HG03439 (cell line): ENCODE measurements around the gene PPP1R1A.

Source experiments
- ATAC-seq: cut with Tn5 transposase; IDR thresholded peaks from one replicate; pipeline ENCODE4 v1.9.1; 2021; ENCODE audit warnings: mild to moderate bottlenecking, moderate library complexity; ENCODE audit not compliant: unreplicated experiment

PPP1R1A gene

DNA sequence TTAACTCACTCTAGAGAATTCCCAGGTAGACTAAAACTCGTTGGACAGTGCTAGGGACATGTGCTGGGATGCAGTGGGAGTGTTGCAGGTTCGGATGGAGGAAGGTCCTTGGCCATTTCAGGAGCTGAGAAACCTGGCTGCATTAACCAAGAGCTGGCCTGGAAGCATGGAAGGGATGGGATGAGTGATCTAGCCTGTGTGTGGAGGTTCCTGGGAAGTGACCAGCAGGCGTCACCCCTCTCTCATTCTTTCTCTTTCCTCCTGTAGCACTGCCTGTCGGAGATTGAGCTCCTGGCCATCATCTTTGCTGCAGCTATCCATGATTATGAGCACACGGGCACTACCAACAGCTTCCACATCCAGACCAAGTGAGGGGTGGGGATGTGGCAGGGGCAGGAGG is 15.6 kb downstream of the PPP1R1A start:
- ATAC-seq, result no peak

GRCh38 chr12:54571193-54572188 is 17.0 kb downstream of the PPP1R1A start:
- ATAC-seq, result no peak

DNA sequence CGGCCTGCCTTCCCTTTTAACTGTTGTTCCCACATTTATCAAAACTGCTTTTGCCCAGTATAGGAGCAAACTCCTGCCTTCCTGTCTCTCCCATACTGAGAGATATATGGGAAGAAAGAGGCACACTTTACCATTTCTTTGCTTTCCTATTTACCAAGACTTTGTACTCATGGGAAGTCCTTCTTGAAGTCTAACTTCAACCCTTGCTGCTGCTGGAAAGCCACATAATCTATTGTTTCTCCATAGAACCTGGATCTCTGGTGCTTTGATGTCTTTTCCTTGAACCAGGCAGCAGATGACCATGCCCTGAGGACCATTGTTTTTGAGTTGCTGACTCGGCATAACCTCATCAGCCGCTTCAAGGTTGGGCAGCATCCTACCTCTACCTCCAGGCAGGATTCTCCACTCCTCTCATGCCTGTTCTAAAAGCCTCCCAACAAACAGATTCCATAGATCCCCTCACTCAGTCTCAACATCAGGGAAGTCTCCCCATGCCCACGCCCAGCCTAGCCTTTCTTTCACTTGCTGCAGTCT is 18.4 kb downstream of the PPP1R1A start:
- no peak for ATAC-seq

- no peak for ATAC-seq
These were observed 19.4 kb downstream of the PPP1R1A start for GRCh38 chr12:54569072-54569471.

DNA sequence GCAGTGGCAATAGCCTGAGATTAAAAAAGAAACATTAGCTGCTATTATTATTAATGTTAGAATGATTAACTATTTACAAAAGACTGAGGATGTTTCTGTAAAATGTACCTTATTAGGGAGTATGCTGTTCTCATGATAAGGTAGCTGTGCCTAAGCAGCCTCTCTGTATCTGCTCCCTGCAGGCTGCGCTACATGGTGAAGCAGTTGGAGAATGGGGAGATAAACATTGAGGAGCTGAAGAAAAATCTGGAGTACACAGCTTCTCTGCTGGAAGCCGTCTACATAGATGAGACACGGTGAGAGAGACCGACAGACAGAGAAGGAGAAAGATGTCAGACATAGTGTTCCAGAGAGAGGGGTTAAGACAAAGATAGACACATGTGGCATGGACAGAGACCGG is 21.7 kb downstream of the PPP1R1A start:
- ATAC-seq, result no peak

GRCh38 chr12:54565986-54566544 is 22.4 kb downstream of the PPP1R1A start:
- ATAC-seq, result no peak

DNA sequence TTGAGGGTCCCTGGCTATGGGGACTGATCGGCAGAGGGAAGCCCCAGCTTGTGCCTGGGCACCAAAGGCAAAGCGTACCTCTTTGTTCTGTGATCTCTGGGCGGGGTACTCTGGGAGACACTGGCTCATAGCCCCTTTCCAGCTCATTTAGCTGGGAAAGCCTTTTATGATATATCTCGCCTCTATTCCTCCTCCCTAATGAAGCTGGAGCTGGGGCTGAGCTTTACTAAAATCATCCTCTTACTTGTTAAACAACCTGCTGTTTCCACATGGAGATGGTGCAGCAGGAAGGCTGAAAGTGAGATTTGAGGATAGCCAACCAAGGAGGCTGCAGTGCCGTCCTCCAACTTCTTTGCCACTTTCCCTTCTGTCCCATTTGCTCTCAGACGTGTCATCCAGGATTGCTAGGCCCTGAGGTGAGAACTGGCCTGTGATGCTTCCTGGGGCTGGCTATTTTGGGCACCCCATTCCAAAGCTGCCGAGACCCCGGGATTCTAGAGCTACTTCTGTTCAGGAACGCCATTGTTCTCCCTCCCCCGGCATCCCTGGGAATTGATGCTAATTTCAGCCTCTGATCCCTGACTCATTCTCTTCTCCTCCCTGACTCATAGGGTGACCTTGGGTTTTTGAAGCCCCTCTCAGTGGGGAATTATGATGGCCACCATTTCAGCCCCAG is 23.0 kb downstream of the PPP1R1A start:
- no peak for ATAC-seq

DNA sequence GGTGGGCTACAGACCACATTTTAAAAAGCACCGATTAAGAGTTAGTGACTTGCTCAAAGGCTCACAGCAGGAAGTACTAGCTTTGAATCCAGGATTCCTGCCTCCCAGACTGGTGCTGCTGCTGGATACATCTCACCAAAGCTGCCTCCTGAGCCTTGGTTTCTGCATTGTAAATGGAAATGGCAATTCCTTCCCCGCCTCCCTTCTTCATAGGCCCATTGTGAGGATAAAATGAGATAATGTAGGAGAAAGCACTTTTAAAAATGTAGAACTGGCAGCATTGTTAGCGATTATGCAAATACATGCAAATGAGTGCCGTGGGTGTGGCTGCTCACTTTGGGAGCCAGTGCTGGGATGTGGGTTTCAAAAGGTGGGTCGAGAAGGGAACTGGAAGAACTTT is 23.7 kb downstream of the PPP1R1A start:
- no peak for ATAC-seq

- ATAC-seq, result no peak
These were observed 24.7 kb downstream of the PPP1R1A start for GRCh38 chr12:54563787-54564186.

DNA sequence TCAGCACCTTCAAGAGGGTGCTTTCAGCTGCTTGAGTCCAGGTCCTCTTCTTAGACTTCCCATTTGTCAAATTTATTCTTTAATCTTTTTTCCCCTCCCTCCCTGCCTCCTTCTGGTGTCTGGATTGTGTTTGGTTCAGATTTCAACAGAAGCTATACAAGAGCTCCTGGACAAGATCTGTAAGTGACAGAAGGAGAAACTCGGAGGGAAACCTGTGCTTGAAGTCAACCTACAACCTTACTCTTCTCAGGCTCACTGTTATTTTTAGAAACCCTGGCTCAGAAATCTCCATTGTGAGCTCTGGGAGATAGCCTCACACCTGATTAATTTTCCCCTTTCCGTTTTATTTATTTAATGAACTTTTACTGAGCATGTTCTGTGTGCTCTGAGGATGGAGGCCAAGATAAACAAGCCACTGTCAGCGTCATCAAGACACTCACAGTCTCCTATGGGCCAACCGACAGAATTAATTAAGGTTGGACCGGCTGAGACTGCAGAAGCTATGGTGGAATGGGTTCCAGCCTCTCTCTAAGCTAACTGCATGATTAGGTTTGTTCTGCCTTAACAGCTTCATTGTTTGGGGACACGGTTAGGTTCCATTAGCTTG is 25.6 kb downstream of the PPP1R1A start:
- ATAC-seq, result no peak

DNA sequence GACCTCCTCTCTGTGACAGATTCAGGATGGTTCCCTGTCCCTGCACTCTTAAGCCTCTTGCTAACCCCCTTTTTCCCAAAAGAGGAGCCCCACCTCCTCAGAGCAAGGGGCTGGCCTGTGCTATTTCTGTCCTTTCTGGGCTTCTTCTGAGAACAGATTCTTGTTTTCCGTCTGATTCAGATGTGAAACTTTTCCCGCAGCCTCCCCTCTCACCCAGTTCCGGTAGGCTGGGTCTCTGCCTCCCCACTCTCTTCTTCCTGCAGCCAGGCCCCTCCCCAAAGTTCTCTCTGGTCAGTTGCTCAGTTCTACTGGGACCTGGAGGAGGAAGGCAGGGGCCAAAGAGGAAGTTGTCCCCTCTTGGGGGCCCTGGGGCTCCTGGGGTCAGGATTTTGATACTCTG is 27.3 kb downstream of the PPP1R1A start:
- ATAC-seq, result no peak

- ATAC-seq, result peak; percentile 100
These were observed 28.0 kb downstream of the PPP1R1A start for GRCh38 chr12:54560374-54560858.

GRCh38 chr12:54558759-54559158 is 29.7 kb downstream of the PPP1R1A start:
- no peak for ATAC-seq

DNA sequence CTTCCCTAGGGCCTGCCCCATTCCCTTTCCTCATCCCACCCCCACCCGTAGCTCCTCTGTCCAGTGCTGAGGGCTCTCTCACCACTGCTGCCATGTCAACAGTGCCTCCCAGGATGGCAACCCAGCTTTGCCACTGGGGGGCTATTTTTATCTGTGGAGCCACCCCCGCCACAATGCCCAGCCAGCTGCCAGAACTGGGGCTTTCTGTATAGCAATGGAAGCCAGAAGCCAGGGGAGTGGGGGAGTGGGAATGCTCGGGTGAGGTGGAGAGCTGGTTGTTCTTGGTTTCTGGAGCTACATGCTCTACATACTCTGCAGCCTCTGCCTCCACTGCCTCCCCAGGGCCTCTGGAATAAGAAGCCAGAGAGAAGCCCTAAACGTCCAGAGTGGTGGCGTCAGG is 30.1 kb downstream of the PPP1R1A start:
- ATAC-seq, result no peak

GRCh38 chr12:54555670-54556257 is 32.7 kb downstream of the PPP1R1A start:
- ATAC-seq, result no peak

GRCh38 chr12:54549774-54550451 is 38.5 kb downstream of the PPP1R1A start:
- ATAC-seq, result no peak

DNA sequence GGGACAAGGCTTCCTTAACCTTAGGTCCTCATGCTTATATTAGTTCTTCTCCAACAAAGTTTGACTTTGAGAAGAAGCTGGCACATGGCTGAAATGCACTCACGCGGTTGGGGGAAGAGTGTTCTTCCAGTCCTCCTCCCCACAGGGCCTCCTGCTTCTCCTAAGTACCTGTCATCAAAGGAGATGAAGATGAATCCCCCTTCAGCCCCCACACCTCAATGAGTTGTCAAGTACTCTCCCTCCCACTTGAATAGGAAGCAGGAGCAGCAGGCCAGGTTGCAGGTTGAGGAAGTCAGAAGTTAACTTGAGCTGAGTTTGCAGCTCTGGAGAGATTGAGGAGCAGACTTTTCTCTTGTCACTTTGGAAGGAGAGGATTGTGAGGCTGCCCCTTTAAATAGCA is 41.9 kb downstream of the PPP1R1A start:
- ATAC-seq, result no peak

GRCh38 chr12:54544743-54545142 is 43.7 kb downstream of the PPP1R1A start:
- no peak for ATAC-seq

DNA sequence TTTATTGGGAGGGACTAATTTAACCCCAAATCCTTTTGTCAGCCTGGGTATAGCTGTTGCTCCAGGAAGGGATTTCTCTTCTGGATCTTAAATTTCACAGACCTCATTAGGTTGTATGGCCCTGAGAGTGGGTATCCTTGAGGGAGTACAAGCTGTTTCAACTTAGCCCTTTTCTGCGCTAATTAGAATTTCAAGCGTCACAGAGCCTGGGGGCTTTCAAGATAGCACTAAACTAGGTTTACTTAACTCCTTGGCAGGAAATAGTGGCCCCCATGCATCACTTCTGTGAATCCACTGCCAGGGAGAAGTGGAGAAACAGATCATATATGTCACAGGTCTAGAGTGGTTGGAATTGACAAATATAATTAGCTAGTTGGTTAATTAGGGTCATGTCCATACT is 44.9 kb downstream of the PPP1R1A start:
- no peak for ATAC-seq

DNA sequence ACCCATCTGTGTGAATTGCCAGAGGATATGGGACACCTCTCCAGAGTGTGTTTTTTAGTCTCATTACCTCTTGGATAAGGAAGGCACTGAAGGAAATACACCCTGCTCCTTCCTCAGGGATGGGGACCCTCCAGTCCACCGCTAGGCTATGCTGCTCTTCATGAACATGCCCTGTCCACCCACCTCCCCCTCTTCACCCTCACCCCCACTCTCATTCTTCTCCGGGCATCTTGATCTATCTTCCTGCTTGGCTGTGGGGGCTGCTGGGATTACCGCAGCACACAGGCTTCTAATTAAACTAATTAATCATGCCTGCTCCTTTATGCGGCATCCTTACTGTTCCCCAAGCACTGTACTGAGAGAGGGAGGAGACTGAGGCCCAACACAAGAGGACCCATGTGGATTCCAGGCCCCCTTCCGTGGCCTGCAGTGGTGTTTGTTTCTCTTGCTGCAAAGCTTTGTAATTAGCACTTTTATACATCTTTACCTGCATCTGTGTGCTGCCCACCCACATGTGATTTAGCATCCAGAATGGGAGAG is 46.6 kb downstream of the PPP1R1A start:
- ATAC-seq, result no peak
